Measurements from ENCODE around the gene NR2F6. TPM values are rescaled to one million over a fixed set of nuclear protein-coding genes. Genes with fewer than 3 reads are reported as not detected.

NR2F6 gene
- total RNA-seq, 3 donors from 2014 or later = 23.2 to 52.4 (median 34.7) TPM

DNA sequence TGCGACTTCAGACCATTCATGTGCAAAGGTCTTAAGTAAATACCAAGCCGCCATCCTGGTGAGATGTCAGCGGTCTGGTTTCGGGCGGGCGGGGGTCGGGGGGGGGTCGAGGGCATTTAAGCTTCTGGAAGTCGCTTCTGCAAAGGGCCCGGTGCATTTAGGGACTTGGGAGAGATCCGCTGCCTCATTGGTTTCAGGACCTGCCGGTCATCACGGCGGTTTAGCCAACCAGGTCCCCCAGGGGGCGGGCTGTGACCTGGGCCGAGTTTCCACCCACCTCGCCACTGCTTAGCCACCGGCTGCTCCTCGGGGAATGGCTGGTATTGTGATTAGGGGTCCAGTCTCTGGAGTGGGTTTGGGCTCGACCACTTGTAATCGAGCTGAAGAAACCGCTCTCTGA lies 43.8 kb upstream of the NR2F6 start:
- Histone ChIP-seq H3K27me3 (no peaks in the 10 kb centered on the region), H3K27ac (no peak overlapping the region), H3K4me1 (no peaks in the 10 kb centered on the region), H3K9me3 (no peaks in the 10 kb centered on the region), H3K36me3 (no peaks in the 10 kb centered on the region), H3K4me3 (no peak overlapping the region)
- intact Hi-C loops (cut with DNase I; ENCODE audit: low total_unique reads) = loop anchor here (10.0 kb wide), 1 partner anchor 225 kb away; no protein-coding TSS in a partner anchor
- DNase-seq (ENCODE audit: low spot score in 2 of 2) = no peak
- TF ChIP-seq, protein P1, sequence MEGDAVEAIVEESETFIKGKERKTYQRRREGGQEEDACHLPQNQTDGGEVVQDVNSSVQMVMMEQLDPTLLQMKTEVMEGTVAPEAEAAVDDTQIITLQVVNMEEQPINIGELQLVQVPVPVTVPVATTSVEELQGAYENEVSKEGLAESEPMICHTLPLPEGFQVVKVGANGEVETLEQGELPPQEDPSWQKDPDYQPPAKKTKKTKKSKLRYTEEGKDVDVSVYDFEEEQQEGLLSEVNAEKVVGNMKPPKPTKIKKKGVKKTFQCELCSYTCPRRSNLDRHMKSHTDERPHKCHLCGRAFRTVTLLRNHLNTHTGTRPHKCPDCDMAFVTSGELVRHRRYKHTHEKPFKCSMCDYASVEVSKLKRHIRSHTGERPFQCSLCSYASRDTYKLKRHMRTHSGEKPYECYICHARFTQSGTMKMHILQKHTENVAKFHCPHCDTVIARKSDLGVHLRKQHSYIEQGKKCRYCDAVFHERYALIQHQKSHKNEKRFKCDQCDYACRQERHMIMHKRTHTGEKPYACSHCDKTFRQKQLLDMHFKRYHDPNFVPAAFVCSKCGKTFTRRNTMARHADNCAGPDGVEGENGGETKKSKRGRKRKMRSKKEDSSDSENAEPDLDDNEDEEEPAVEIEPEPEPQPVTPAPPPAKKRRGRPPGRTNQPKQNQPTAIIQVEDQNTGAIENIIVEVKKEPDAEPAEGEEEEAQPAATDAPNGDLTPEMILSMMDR (IDR thresholded peaks at IDR 0.05) = no peak
- TF ChIP-seq POLR2AphosphoS5 (IDR thresholded peaks at IDR 0.05) (no peak), POLR2A (IDR thresholded peaks at IDR 0.05) (no peak)

DNA sequence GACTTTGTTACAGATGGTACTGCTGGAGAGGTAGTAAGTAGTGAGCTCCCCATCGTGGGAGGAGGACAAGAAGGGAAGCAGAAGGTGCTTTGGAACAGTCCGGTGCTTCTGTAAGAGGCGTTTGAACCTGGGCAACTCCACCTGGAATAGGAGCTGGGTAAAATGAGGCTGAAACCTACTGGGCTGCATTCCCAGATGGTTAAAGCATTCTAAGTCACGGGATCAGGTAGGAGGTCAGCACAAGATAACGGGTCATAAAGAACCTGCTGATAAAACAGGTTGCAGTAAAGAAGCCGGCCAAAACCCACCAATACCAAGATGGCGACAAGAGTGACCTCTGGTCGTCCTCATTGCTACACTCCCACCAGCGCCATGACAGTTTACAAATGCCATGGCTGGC lies 41.0 kb upstream of the NR2F6 start:
- no peak for DNase-seq (ENCODE audit: low spot score in 2 of 2)
- H3K36me3 ChIP-seq = no peaks in the 10 kb centered on the region
- H3K27me3 ChIP-seq = peaks cover 4 to 8% of the 10 kb centered on the region in 2 donors
- TF ChIP-seq, protein P1 (IDR thresholded peaks at IDR 0.05) = no peak
- TF ChIP-seq POLR2AphosphoS5 (IDR thresholded peaks at IDR 0.05) = no peak
- TF ChIP-seq POLR2A (IDR thresholded peaks at IDR 0.05) = no peak
- no peak overlapping the region for H3K4me3 ChIP-seq
- no peaks in the 10 kb centered on the region for H3K9me3 ChIP-seq
- intact Hi-C loops (cut with DNase I; ENCODE audit: low total_unique reads) = loop anchor here (10.0 kb wide), 1 partner anchor 222 kb away; no protein-coding TSS in a partner anchor
- no peak overlapping the region for H3K27ac ChIP-seq
- H3K4me1 ChIP-seq = peaks cover 0 to 8% of the 10 kb centered on the region in 2 donors

DNA sequence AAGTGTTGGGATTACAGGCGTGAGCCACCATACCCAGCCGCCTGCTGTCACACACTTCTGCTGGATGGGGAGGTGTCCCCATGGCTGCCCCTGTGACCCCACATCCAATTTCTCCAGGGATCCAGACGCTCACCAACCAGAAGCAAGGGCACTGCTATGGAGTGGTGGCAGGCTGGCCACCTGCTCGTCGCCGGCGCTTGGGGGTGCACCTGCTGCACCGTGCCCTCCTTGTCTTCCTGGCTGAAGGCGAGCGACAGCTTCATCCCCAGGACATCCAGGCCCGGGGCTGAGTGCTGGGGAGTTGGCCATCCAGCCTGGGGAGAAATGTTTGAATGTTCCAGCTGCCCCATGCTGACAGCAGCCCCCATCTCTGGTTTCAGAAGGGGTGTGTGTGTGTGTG lies 40.5 kb upstream of the NR2F6 start:
- DNase-seq (ENCODE audit: low spot score in 2 of 2) = no peak
- no peak for TF ChIP-seq POLR2AphosphoS5 (IDR thresholded peaks at IDR 0.05)
- Histone ChIP-seq H3K36me3 (no peaks in the 10 kb centered on the region), H3K4me1 (peaks cover 5 to 13% of the 10 kb centered on the region in 2 donors), H3K9me3 (no peaks in the 10 kb centered on the region), H3K27ac (no peak overlapping the region), H3K27me3 (peaks cover 7 to 13% of the 10 kb centered on the region in 2 donors), H3K4me3 (no peak overlapping the region)
- intact Hi-C loops (cut with DNase I; ENCODE audit: low total_unique reads) = loop anchor here (10.0 kb wide), 1 partner anchor 221 kb away; no protein-coding TSS in a partner anchor

DNA sequence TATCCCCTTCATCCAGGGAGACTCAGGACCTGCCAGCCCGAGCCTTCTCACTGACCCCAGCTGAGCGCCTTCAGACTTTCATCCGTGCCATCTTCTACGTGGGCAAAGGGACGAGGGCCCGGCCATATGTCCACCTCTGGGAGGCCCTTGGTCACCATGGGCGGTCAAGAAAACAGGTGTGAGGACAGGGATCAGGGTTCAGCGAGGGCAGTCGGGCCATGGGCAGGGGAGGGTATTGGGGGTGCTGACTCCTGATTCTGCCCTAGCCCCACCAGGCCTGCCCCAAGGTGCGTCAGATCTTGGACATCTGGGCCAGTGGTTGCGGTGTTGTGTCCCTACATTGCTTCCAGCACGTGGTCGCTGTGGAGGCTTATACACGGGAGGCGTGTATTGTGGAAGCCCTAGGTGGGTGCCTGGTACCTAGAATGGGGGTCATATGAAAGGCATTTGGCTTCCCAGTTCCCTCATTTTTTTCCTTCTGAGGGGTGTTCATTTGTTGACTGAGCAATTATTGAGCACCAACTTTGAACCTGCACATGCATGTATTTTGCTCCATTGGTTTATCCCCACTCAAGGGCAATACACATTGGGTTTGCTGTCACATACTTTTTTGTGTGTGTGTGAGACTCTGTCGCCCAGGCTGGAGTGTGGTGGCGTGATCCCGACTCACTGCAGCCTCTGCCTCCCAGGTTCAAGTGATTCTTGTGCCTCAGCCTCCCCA lies 39.9 kb upstream of the NR2F6 start:
- intact Hi-C loops (cut with DNase I; ENCODE audit: low total_unique reads) = loop anchor here (10.0 kb wide), 1 partner anchor 221 kb away; no protein-coding TSS in a partner anchor
- H3K4me1 ChIP-seq = peaks cover 5 to 13% of the 10 kb centered on the region in 2 donors
- TF ChIP-seq, protein P1 (IDR thresholded peaks at IDR 0.05) = no peak
- TF ChIP-seq POLR2AphosphoS5 (IDR thresholded peaks at IDR 0.05) = no peak
- no peak for TF ChIP-seq POLR2A (IDR thresholded peaks at IDR 0.05)
- H3K27ac ChIP-seq = no peak overlapping the region
- H3K36me3 ChIP-seq = no peaks in the 10 kb centered on the region
- peaks cover 7 to 15% of the 10 kb centered on the region in 2 donors for H3K27me3 ChIP-seq
- H3K9me3 ChIP-seq = no peaks in the 10 kb centered on the region
- H3K4me3 ChIP-seq = no peak overlapping the region
- DNase-seq (ENCODE audit: low spot score in 2 of 2) = no peak

DNA sequence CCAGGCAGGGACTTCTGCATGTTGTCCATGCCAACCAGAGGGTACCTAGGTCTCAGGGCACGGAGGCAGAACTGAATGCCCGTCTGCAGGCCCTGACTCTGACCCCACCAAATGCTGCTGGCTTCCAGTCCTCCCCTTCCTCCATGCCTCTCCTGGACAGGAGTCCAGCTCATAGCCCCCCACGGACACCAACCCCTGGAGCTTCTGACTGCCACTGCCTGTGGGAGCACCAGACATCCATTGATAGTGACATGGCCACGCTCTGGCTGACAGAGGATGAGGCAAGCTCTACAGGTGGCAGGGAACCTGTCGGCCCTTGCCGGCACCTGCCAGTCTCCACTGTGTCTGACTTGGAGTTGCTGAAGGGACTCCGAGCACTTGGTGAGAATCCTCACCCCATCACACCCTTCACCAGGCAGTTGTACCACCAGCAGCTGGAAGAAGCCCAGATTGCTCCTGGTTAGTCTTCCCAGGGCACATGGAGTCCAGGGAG lies 37.8 kb upstream of the NR2F6 start:
- DNase-seq (ENCODE audit: low spot score in 2 of 2) = no peak
- no peaks in the 10 kb centered on the region for H3K36me3 ChIP-seq
- peaks cover 7 to 15% of the 10 kb centered on the region in 2 donors for H3K27me3 ChIP-seq
- intact Hi-C loops (cut with DNase I; ENCODE audit: low total_unique reads) = loop anchor here (10.0 kb wide), 1 partner anchor 219 kb away; no protein-coding TSS in a partner anchor
- no peak overlapping the region for H3K4me3 ChIP-seq
- H3K4me1 ChIP-seq = peaks cover 5 to 13% of the 10 kb centered on the region in 2 donors
- H3K9me3 ChIP-seq = no peaks in the 10 kb centered on the region
- no peak overlapping the region for H3K27ac ChIP-seq
- TF ChIP-seq POLR2AphosphoS5 (IDR thresholded peaks at IDR 0.05) = no peak
- TF ChIP-seq POLR2A (IDR thresholded peaks at IDR 0.05) = no peak
- TF ChIP-seq, protein P1 (IDR thresholded peaks at IDR 0.05) = no peak
